Activated CD4-positive, alpha-beta T cell treated with anti-CD3 and anti-CD28 coated beads, Interleukin-2, amount 50 U/mL, for 24 hours (primary cell): ENCODE measurements around the gene TPSD1.

Experiments used
- DNase-seq, 2 donors: peaks; one replicate each; pipeline ENCODE4 v3.0.0-alpha.2; 2020; ENCODE audit warnings: low read depth in 1 of 2, low spot score in 1 of 2

TPSD1 gene

GRCh38 chr16:1297018-1297696, 41.3 kb downstream of the TPSD1 start:
- DNase-seq, result no peak

GRCh38 chr16:1298406-1298805, 42.5 kb downstream of the TPSD1 start:
- no peak for DNase-seq

- no peak for DNase-seq
These were observed 43.4 kb downstream of the TPSD1 start for GRCh38 chr16:1299012-1299867.

- DNase-seq, result no peak
These were observed 44.0 kb downstream of the TPSD1 start for GRCh38 chr16:1299868-1300203.

- peak; percentile 50 to 60 for DNase-seq
These were observed 45.0 kb downstream of the TPSD1 start for GRCh38 chr16:1300664-1301476.

- no peak for DNase-seq
These were observed 45.7 kb downstream of the TPSD1 start for GRCh38 chr16:1301562-1301961.

- DNase-seq, result no peak
These were observed 50.0 kb downstream of the TPSD1 start for GRCh38 chr16:1305823-1306222.

- no peak for DNase-seq
These were observed 50.5 kb downstream of the TPSD1 start for GRCh38 chr16:1306334-1306733.

GRCh38 chr16:1308036-1308976, 52.4 kb downstream of the TPSD1 start:
- no peak for DNase-seq
